Progenitor cell of endocrine pancreas (in vitro differentiated cells): ENCODE data around the gene RSPH1. TPM values are rescaled to one million over a fixed set of nuclear protein-coding genes. Genes with fewer than 3 reads are reported as not detected.

Source experiments
- DNase-seq: peaks from one replicate; pipeline ENCODE4 v3.0.0; 2021; ENCODE audit warnings: low spot score; ENCODE audit not compliant: unreplicated experiment
- H3K27ac Mint-ChIP-seq: 2 replicates; pipeline ENCODE4 v1.8.0; 2021; ENCODE audit warnings: mild to moderate bottlenecking, moderate library complexity, mixed read lengths
- H3K27me3 Mint-ChIP-seq: 2 replicates; pipeline ENCODE4 v1.8.0; 2021; ENCODE audit warnings: mixed read lengths
- H3K36me3 Mint-ChIP-seq: 2 replicates; pipeline ENCODE4 v1.8.0; 2022; ENCODE audit warnings: mixed read lengths; ENCODE audit not compliant: insufficient read depth
- H3K4me1 Mint-ChIP-seq: 2 replicates; pipeline ENCODE4 v1.8.0; 2021; ENCODE audit warnings: low read depth, mixed read lengths
- H3K4me3 Mint-ChIP-seq: 2 replicates; pipeline ENCODE4 v1.8.0; 2021; ENCODE audit warnings: low read depth, mild to moderate bottlenecking, moderate library complexity, mixed read lengths
- H3K9me3 Mint-ChIP-seq: 2 replicates; pipeline ENCODE4 v1.8.0; 2021; ENCODE audit warnings: low read depth, mixed read lengths
- total RNA-seq: library from RNA; stranded (reverse); gene quantifications from 2 replicates; pipeline ENCODE4 v1.2.1, GENCODE V29; 2021
- TF ChIP-seq, protein P1 (sequence below): fragments of 200-600 bp; sonication (generic); IDR thresholded peaks from one replicate; pipeline ENCODE4 v1.5.0; 2021; ENCODE audit warnings: antibody characterized with exemption, mild to moderate bottlenecking; ENCODE audit not compliant: unreplicated experiment

RSPH1 gene
- total RNA-seq, 1 donor from 2014 or later = 7.1 TPM

DNA sequence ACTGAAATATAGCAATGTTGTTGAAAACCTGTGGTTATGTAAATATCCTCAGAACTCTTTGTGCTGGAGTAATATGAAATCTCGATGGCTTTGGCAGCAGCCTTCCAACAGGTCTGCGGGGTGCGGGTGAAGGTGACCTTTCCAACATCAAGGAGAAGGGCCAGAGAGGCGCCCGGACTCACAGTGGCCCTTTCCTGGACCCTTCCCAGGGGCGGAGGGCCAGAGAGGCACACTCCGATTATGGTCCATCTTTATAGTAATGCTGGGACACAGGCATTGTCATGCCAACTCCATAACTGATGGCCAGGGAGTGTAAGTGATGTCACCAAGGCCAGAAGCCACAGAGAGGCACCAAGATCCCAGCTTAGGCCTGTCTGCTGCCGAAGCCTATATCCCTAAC, 35.7 kb upstream of the RSPH1 start:
- Mint-ChIP-seq H3K4me3 (no peak overlapping the region), H3K27me3 (no peaks in the 10 kb centered on the region), H3K36me3 (peaks cover 17% of the 10 kb centered on the region), H3K9me3 (no peaks in the 10 kb centered on the region), H3K27ac (no peak overlapping the region), H3K4me1 (peaks cover 7% of the 10 kb centered on the region)
- TF ChIP-seq, protein P1, sequence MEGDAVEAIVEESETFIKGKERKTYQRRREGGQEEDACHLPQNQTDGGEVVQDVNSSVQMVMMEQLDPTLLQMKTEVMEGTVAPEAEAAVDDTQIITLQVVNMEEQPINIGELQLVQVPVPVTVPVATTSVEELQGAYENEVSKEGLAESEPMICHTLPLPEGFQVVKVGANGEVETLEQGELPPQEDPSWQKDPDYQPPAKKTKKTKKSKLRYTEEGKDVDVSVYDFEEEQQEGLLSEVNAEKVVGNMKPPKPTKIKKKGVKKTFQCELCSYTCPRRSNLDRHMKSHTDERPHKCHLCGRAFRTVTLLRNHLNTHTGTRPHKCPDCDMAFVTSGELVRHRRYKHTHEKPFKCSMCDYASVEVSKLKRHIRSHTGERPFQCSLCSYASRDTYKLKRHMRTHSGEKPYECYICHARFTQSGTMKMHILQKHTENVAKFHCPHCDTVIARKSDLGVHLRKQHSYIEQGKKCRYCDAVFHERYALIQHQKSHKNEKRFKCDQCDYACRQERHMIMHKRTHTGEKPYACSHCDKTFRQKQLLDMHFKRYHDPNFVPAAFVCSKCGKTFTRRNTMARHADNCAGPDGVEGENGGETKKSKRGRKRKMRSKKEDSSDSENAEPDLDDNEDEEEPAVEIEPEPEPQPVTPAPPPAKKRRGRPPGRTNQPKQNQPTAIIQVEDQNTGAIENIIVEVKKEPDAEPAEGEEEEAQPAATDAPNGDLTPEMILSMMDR = no peak
- no peak for DNase-seq

DNA sequence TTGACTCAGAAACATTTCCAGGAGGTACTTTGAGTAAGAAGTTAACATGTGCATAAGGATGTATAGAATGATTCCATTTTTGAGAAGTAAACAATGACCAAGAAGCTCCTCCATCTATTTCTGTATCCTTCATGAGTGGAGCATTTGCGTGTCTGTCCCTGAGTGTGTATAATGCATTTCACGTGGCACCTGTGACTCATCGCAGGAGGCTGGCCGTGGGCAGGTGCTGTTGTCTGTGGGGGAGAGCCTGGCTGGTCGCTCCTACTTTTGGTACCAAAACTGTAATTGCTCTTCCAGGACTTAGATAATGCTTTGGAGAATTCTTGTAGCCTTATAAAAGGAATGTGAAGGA, 34.1 kb upstream of the RSPH1 start:
- no peaks in the 10 kb centered on the region for H3K27me3 Mint-ChIP-seq
- no peaks in the 10 kb centered on the region for H3K9me3 Mint-ChIP-seq
- H3K36me3 Mint-ChIP-seq = peaks cover 18% of the 10 kb centered on the region
- no peak for DNase-seq
- no peak overlapping the region for H3K4me3 Mint-ChIP-seq
- peaks cover 19% of the 10 kb centered on the region for H3K4me1 Mint-ChIP-seq
- no peak overlapping the region for H3K27ac Mint-ChIP-seq
- TF ChIP-seq, protein P1 = no peak

GRCh38 chr21:42527489-42528158, 31.6 kb upstream of the RSPH1 start:
- Mint-ChIP-seq H3K4me3 (no peak overlapping the region), H3K4me1 (peaks cover 38% of the 10 kb centered on the region), H3K9me3 (no peaks in the 10 kb centered on the region), H3K27me3 (no peaks in the 10 kb centered on the region), H3K36me3 (peaks cover 21% of the 10 kb centered on the region), H3K27ac (peak overlapping the region; percentile 29)
- DNase-seq = no peak
- TF ChIP-seq, protein P1 = no peak

- Mint-ChIP-seq H3K27me3 (no peaks in the 10 kb centered on the region), H3K4me1 (peaks cover 38% of the 10 kb centered on the region), H3K36me3 (peaks cover 21% of the 10 kb centered on the region), H3K4me3 (no peak overlapping the region), H3K27ac (peak overlapping the region; percentile 29), H3K9me3 (no peaks in the 10 kb centered on the region)
- TF ChIP-seq, protein P1 = no peak
- DNase-seq = no peak
Observed at GRCh38 chr21:42527127-42527488, 31.1 kb upstream of the RSPH1 start.

DNA sequence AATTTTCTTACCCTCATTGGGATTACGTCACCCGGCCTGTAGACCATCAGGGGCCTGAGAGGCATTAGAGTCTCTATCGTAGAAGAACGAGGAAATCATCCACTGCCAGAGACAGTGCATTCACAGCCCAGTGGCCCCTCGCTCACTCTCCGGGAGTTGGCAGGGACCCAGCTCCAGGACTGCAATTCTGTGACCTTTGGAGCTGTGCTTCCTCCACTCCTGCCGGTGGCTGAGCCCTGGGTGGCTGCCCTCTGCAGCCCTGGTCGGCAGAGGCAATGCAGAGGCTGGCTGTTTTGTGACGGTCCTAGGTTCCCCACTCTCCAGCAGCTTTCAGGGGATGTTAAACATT, 30.3 kb upstream of the RSPH1 start:
- Mint-ChIP-seq H3K27me3 (no peaks in the 10 kb centered on the region), H3K36me3 (peaks cover 26% of the 10 kb centered on the region), H3K9me3 (no peaks in the 10 kb centered on the region), H3K4me1 (peaks cover 40% of the 10 kb centered on the region), H3K4me3 (no peak overlapping the region), H3K27ac (peak overlapping the region; percentile 77)
- no peak for DNase-seq
- TF ChIP-seq, protein P1 = no peak
